A673 (cell line): ENCODE results near the gene MSRB3. TPM values are rescaled to one million over a fixed set of nuclear protein-coding genes. Genes with fewer than 3 reads are reported as not detected.

ENCODE experiments used
- BruUV-seq: library from RNA; stranded (reverse); fragments of 400-500 nt; replicated peaks from 2 replicates; lab custom pipeline; 2021; lab: Mats Ljungman, UMichigan
- CTCF ChIA-PET: fragments of 300-600 bp; sonication (Branson Sonifier 250); formaldehyde crosslinking; loops from one replicate; lab custom pipeline; 2022; ENCODE audit warnings: antibody characterized with exemption; lab: Charles Lee
- POLR2A ChIA-PET: fragments of 300-600 bp; sonication (Branson Sonifier 250); formaldehyde crosslinking; loops from one replicate; lab custom pipeline; 2022; ENCODE audit warnings: antibody characterized with exemption; ENCODE audit not compliant: low non-redundant PET; lab: Charles Lee
- DNase-seq: peaks from one replicate; pipeline ENCODE4 v3.0.0-alpha.2; 2015; ENCODE audit warnings: low spot score
- H3K27ac ChIP-seq: fragments of 200-600 bp; sonication (generic); 2 replicates; pipeline ENCODE4 v1.5.1; 2016; ENCODE audit warnings: mixed run types, low read depth, mild to moderate bottlenecking, mixed read lengths, antibody characterized with exemption, low read length; ENCODE audit not compliant: poor library complexity, severe bottlenecking
- H3K27me3 ChIP-seq: fragments of 200-600 bp; sonication (generic); replicated peaks from 2 replicates; pipeline ENCODE4 v1.6.1; 2017; ENCODE audit warnings: mixed run types, low read depth, mild to moderate bottlenecking, mixed read lengths, antibody characterized with exemption, low read length; ENCODE audit not compliant: insufficient read depth, poor library complexity
- H3K36me3 ChIP-seq: fragments of 200-600 bp; sonication (generic); 2 replicates; pipeline ENCODE4 v1.6.1; 2016; ENCODE audit warnings: mixed run types, mild to moderate bottlenecking, mixed read lengths, antibody characterized with exemption, low read length; ENCODE audit not compliant: insufficient read depth, poor library complexity, severe bottlenecking
- H3K4me1 ChIP-seq: fragments of 200-600 bp; sonication (generic); 2 replicates; pipeline ENCODE4 v1.6.1; 2017; ENCODE audit warnings: mixed run types, mild to moderate bottlenecking, mixed read lengths, antibody characterized with exemption, low read length; ENCODE audit not compliant: insufficient read depth, poor library complexity, severe bottlenecking
- H3K4me3 ChIP-seq: fragments of 200-600 bp; sonication (generic); 2 replicates; pipeline ENCODE4 v1.5.1; 2016; ENCODE audit warnings: low read depth, mixed run types, mild to moderate bottlenecking, mixed read lengths, low read length; ENCODE audit not compliant: poor library complexity, severe bottlenecking
- H3K9me3 ChIP-seq: fragments of 200-600 bp; sonication (generic); 2 replicates; pipeline ENCODE4 v1.6.1; 2016; ENCODE audit warnings: mixed run types, low read depth, mild to moderate bottlenecking, mixed read lengths, antibody characterized with exemption, low read length; ENCODE audit not compliant: poor library complexity, severe bottlenecking
- EZH2 ChIP-seq: fragments of 200-600 bp; sonication (generic); IDR thresholded peaks from 2 replicates; pipeline ENCODE4 v1.6.1; 2017; ENCODE audit warnings: borderline replicate concordance, low read depth, mild to moderate bottlenecking, mixed read lengths, antibody characterized with exemption, low read length; ENCODE audit not compliant: poor library complexity, severe bottlenecking
- intact Hi-C: fragments of 100-400 bp; cut with micrococcal nuclease; formaldehyde crosslinking; loops from one replicate; pipeline ENCODE4 v1.10.0; 2022; ENCODE audit not compliant: unreplicated experiment
- total RNA-seq: library from RNA; stranded (reverse); gene quantifications from 2 replicates; pipeline ENCODE4 v1.2.3, GENCODE V29; 2021
- TF ChIP-seq, protein P1 (sequence below): fragments of 300-800, 200-600 bp; sonication (generic); conservative IDR thresholded peaks from 2 replicates; pipeline ENCODE4 v1.5.1; 2017; ENCODE audit warnings: low read depth, mild to moderate bottlenecking, antibody characterized with exemption, low read length, moderate library complexity, mixed read lengths

Gene MSRB3
- total RNA-seq, 1 experiment from 2014 or later, result 2.1 TPM

DNA sequence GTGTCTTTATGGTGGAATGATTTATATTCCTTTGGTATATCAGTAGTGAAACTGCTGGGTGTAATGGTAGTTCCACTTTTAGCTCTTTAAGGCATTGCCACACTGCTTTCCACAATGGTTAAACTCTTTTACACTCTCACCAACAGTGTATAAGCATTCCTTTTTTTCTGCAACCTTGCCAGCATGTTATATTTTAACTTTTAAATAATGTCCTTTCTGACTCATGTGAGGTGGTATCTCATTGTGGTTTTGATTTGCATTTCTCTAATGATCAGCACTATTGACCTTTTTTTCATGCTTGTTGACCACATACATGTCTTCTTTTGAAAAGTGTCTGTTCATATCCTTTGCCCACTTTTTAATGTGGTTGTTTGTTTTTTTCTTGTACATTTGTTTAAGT is 142.5 kb downstream of the MSRB3 start:
- H3K36me3 ChIP-seq, result no peaks in the 10 kb centered on the region
- CTCF ChIA-PET, result no interaction called here
- POLR2A ChIA-PET, result no interaction called here
- no peak for DNase-seq
- no peak for TF ChIP-seq EZH2
- TF ChIP-seq, protein P1, sequence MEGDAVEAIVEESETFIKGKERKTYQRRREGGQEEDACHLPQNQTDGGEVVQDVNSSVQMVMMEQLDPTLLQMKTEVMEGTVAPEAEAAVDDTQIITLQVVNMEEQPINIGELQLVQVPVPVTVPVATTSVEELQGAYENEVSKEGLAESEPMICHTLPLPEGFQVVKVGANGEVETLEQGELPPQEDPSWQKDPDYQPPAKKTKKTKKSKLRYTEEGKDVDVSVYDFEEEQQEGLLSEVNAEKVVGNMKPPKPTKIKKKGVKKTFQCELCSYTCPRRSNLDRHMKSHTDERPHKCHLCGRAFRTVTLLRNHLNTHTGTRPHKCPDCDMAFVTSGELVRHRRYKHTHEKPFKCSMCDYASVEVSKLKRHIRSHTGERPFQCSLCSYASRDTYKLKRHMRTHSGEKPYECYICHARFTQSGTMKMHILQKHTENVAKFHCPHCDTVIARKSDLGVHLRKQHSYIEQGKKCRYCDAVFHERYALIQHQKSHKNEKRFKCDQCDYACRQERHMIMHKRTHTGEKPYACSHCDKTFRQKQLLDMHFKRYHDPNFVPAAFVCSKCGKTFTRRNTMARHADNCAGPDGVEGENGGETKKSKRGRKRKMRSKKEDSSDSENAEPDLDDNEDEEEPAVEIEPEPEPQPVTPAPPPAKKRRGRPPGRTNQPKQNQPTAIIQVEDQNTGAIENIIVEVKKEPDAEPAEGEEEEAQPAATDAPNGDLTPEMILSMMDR, result no peak
- intact Hi-C loops, result no loop called here
- peaks cover 12% of the 10 kb centered on the region for H3K9me3 ChIP-seq
- H3K4me3 ChIP-seq, result no peak overlapping the region
- no TSS peak for BruUV-seq
- no peak overlapping the region for H3K27ac ChIP-seq
- no peaks in the 10 kb centered on the region for H3K4me1 ChIP-seq
- no peaks in the 10 kb centered on the region for H3K27me3 ChIP-seq

DNA sequence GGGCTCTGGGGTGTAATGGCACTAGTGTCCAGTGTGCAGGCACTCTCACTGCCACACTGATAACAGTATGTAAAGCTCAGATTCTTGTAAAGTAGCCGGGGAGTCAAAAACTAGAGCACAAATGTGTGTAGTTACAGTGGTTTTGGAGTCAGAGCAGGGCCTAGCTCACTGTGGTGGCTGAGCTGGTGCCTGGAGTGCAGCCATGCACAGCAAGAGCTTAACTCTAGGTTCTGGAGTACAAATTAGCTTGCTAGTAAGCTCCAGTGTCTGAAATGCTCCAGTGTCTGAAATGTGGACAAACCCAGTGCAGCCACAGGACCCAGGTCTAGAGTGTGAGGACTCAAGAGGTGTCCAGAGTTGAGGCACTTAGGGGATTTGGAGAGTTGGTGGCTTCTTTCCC is 149.2 kb downstream of the MSRB3 start:
- no TSS peak for BruUV-seq
- H3K36me3 ChIP-seq, result no peaks in the 10 kb centered on the region
- intact Hi-C loops, result no loop called here
- no peaks in the 10 kb centered on the region for H3K27me3 ChIP-seq
- H3K9me3 ChIP-seq, result peaks cover 12% of the 10 kb centered on the region
- DNase-seq, result no peak
- no peak for TF ChIP-seq EZH2
- TF ChIP-seq, protein P1, result no peak
- peaks cover 37% of the 10 kb centered on the region for H3K4me1 ChIP-seq
- ChIA-PET POLR2A (interaction anchor here (0.6 kb wide), 1 partner anchor 15 kb away, joined by 4 read pairs; no protein-coding TSS in a partner anchor), CTCF (no interaction called here)
- no peak overlapping the region for H3K4me3 ChIP-seq
- H3K27ac ChIP-seq, result no peak overlapping the region

DNA sequence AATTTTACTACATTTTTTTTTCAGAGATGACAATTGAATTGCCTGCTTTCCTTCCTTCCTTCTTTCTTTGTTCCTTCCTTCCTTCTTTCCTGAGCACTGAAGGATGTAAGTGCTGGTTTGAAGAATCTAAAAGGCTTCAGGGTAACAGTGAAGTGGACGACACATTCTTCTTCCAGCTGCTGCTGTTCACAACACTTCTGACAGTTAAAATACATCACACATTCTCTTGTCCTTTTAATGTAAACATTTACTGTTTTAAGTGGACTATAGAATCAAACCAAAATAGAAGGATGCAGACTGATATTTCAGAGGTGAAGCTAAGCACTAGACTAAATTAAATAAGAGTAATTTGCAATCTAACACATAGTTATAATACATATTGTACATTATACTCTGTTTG is 151.5 kb downstream of the MSRB3 start:
- Histone ChIP-seq H3K9me3 (peaks cover 4% of the 10 kb centered on the region), H3K36me3 (no peaks in the 10 kb centered on the region), H3K27me3 (no peaks in the 10 kb centered on the region), H3K4me3 (no peak overlapping the region), H3K27ac (no peak overlapping the region), H3K4me1 (peaks cover 37% of the 10 kb centered on the region)
- no TSS peak for BruUV-seq
- intact Hi-C loops, result no loop called here
- DNase-seq, result no peak
- POLR2A ChIA-PET, result no interaction called here
- CTCF ChIA-PET, result interaction anchor here (0.8 kb wide), 1 partner anchor 12 kb away, joined by 3 read pairs; no protein-coding TSS in a partner anchor
- TF ChIP-seq, protein P1, result no peak
- no peak for TF ChIP-seq EZH2
